ENCODE measurements around the gene DNER. TPM values are rescaled to one million over a fixed set of nuclear protein-coding genes. Genes with fewer than 3 reads are reported as not detected.

The DNER gene
- total and polyA plus RNA-seq, 4 donors = 0.01 TPM; not detected in 3

GRCh38 chr2:229520691-229521096 lies 193.7 kb downstream of the DNER start:
- Histone ChIP-seq H3K4me1 (ENCODE audit: control insufficient read depth in 4 of 4, insufficient read depth in 4 of 4, low read length in 3 of 4) (no peaks in the 10 kb centered on the region), H3K27me3 (ENCODE audit: control insufficient read depth in 4 of 4, insufficient read depth in 4 of 4, low read length in 3 of 4) (peaks cover 0 to 4% (median 0%) of the 10 kb centered on the region in 4 donors), H3K9ac (ENCODE audit: low read depth in 1 of 2, low read length in 2 of 2) (no peak overlapping the region), H3K36me3 (ENCODE audit: control insufficient read depth in 4 of 4, insufficient read depth in 3 of 4, low read depth in 1 of 4, low read length in 3 of 4) (no peaks in the 10 kb centered on the region), H3K27ac (ENCODE audit: low read depth in 1 of 2, low read length in 2 of 2) (no peak overlapping the region), H3K9me3 (ENCODE audit: control insufficient read depth in 4 of 4, low read length in 3 of 4) (no peaks in the 10 kb centered on the region), H3K4me3 (ENCODE audit: low read depth in 1 of 3, low read length in 3 of 3) (no peak overlapping the region)
- DNase-seq (ENCODE audit: low spot score) = no peak
- TF ChIP-seq GABPA (IDR thresholded peaks at IDR 0.05 in 1 of 2, conservative IDR thresholded peaks at IDR 0.05 in 1 of 2) = no peak
- 63% methylated on average over 4 of the region's 4 CpGs for WGBS

- H3K4me1 ChIP-seq (ENCODE audit: control insufficient read depth in 4 of 4, insufficient read depth in 4 of 4, low read length in 3 of 4) = no peaks in the 10 kb centered on the region
- H3K27ac ChIP-seq (ENCODE audit: low read depth in 1 of 2, low read length in 2 of 2) = no peak overlapping the region
- H3K9me3 ChIP-seq (ENCODE audit: control insufficient read depth in 4 of 4, low read length in 3 of 4) = no peaks in the 10 kb centered on the region
- no peak for DNase-seq (ENCODE audit: low spot score)
- no peak overlapping the region for H3K4me3 ChIP-seq (ENCODE audit: low read depth in 1 of 3, low read length in 3 of 3)
- WGBS = 62% methylated on average over 11 of the region's 11 CpGs
- no peak overlapping the region for H3K9ac ChIP-seq (ENCODE audit: low read depth in 1 of 2, low read length in 2 of 2)
- H3K27me3 ChIP-seq (ENCODE audit: control insufficient read depth in 4 of 4, insufficient read depth in 4 of 4, low read length in 3 of 4) = peaks cover 0 to 4% (median 0%) of the 10 kb centered on the region in 4 donors
- no peak for TF ChIP-seq HNF4A (conservative IDR thresholded peaks at IDR 0.05)
- TF ChIP-seq, protein P1, sequence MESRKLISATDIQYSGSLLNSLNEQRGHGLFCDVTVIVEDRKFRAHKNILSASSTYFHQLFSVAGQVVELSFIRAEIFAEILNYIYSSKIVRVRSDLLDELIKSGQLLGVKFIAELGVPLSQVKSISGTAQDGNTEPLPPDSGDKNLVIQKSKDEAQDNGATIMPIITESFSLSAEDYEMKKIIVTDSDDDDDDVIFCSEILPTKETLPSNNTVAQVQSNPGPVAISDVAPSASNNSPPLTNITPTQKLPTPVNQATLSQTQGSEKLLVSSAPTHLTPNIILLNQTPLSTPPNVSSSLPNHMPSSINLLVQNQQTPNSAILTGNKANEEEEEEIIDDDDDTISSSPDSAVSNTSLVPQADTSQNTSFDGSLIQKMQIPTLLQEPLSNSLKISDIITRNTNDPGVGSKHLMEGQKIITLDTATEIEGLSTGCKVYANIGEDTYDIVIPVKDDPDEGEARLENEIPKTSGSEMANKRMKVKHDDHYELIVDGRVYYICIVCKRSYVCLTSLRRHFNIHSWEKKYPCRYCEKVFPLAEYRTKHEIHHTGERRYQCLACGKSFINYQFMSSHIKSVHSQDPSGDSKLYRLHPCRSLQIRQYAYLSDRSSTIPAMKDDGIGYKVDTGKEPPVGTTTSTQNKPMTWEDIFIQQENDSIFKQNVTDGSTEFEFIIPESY (IDR thresholded peaks at IDR 0.05) = no peak
- H3K36me3 ChIP-seq (ENCODE audit: control insufficient read depth in 4 of 4, insufficient read depth in 3 of 4, low read depth in 1 of 4, low read length in 3 of 4) = no peaks in the 10 kb centered on the region
These were observed 194.5 kb downstream of the DNER start for GRCh38 chr2:229519655-229520430.

GRCh38 chr2:229514273-229514895 lies 200.0 kb downstream of the DNER start:
- Histone ChIP-seq H3K4me1 (ENCODE audit: control insufficient read depth in 4 of 4, insufficient read depth in 4 of 4, low read length in 3 of 4) (no peaks in the 10 kb centered on the region), H3K27ac (ENCODE audit: low read depth in 1 of 2, low read length in 2 of 2) (no peak overlapping the region), H3K9ac (ENCODE audit: low read depth in 1 of 2, low read length in 2 of 2) (no peak overlapping the region), H3K9me3 (ENCODE audit: control insufficient read depth in 4 of 4, low read length in 3 of 4) (no peaks in the 10 kb centered on the region), H3K36me3 (ENCODE audit: control insufficient read depth in 4 of 4, insufficient read depth in 3 of 4, low read depth in 1 of 4, low read length in 3 of 4) (no peaks in the 10 kb centered on the region), H3K4me3 (ENCODE audit: low read depth in 1 of 3, low read length in 3 of 3) (no peak overlapping the region), H3K27me3 (ENCODE audit: control insufficient read depth in 4 of 4, insufficient read depth in 4 of 4, low read length in 3 of 4) (no peaks in the 10 kb centered on the region)
- TF ChIP-seq GABPA (IDR thresholded peaks at IDR 0.05 in 1 of 2, conservative IDR thresholded peaks at IDR 0.05 in 1 of 2) (no peak), HNF4G (IDR thresholded peaks at IDR 0.05) (no peak), SP1 (IDR thresholded peaks at IDR 0.05) (no peak), TAF1 (conservative IDR thresholded peaks at IDR 0.05) (no peak), CTCF (IDR thresholded peaks at IDR 0.05; ENCODE audit: low read depth, low read length, missing input control) (no peak)
- WGBS = 60% methylated on average over 2 of the region's 2 CpGs
- DNase-seq (ENCODE audit: low spot score) = no peak
